HepG2 (cell line): ENCODE measurements around the gene C7orf57. TPM values are rescaled to one million over a fixed set of nuclear protein-coding genes. Genes with fewer than 3 reads are reported as not detected.

Experiments used
- ATAC-seq: fragments of 200-7000 bp; cut with Tn5 transposase; 3 replicates; pipeline ENCODE4 v1.9.1; 2020; ENCODE audit warnings: mild to moderate bottlenecking, moderate library complexity
- BruUV-seq: library from RNA; stranded (reverse); fragments of 400-500 nt; replicated peaks from 2 replicates; lab custom pipeline; 2021; lab: Mats Ljungman, UMichigan
- CTCF ChIA-PET: fragments of 300-600 bp; formaldehyde crosslinking; extraction: SDS; loops from one replicate; lab custom pipeline; 2021; ENCODE audit warnings: low total read pairs, inconsistent platforms, low intra/inter-chr PET ratio; lab: Yijun Ruan, JAX
- POLR2A ChIA-PET: fragments of 350-600 bp; sonication (Branson Sonifier 250); formaldehyde crosslinking; loops from one replicate; lab custom pipeline; 2020; ENCODE audit warnings: antibody characterized with exemption, inconsistent platforms; lab: Yijun Ruan, JAX
- DNase-seq: peaks from one replicate; pipeline ENCODE4 v3.0.0-alpha.2; 2015; ENCODE audit warnings: low spot score
- FAIRE-seq: peaks from 3 replicates; lab custom pipeline; 2011; peaks lifted over from hg19 to GRCh38; lab: Jason Lieb, UNC
- H2AFZ ChIP-seq: one replicate; pipeline ENCODE4 v1.6.1; 2011; ENCODE audit warnings: low read length, inconsistent platforms
- H3K27ac ChIP-seq: fragments of 300-600 bp; 3 replicates; pipeline ENCODE4 v1.8.0; 2011; ENCODE audit warnings: mixed run types, mild to moderate bottlenecking, mixed read lengths, low read length, inconsistent platforms; ENCODE audit not compliant: insufficient read depth; ENCODE audit errors: extremely low read length
- H3K27me3 ChIP-seq, 2 experiments: fragments of 200-600 bp in 1 of 2; 2 replicates in 1 of 2; 3 replicates in 1 of 2; pipeline versions ENCODE4 v1.6.0 to v1.8.0; 2011; ENCODE audit warnings: low read length in 2 of 2, mild to moderate bottlenecking in 2 of 2, moderate library complexity in 2 of 2, inconsistent platforms in 1 of 2; ENCODE audit not compliant: insufficient read depth in 2 of 2, control insufficient read depth in 1 of 2
- H3K36me3 ChIP-seq, 2 experiments: fragments of 200-600 bp in 1 of 2; replicated peaks in 1 of 2; 2 replicates in 1 of 2; 3 replicates in 1 of 2; pipeline versions ENCODE4 v1.5.1 to v1.8.0; 2011; ENCODE audit warnings: low read length in 2 of 2, inconsistent platforms in 1 of 2; ENCODE audit not compliant: insufficient read depth in 2 of 2, control insufficient read depth in 1 of 2
- H3K4me1 ChIP-seq: 2 replicates; pipeline ENCODE4 v1.5.1; 2012; ENCODE audit warnings: low read length, inconsistent platforms; ENCODE audit not compliant: insufficient read depth
- H3K4me2 ChIP-seq: 2 replicates; pipeline ENCODE4 v1.6.0; 2011; ENCODE audit warnings: low read depth, low read length, inconsistent platforms
- H3K4me3 ChIP-seq, 3 experiments: fragments of 200-600 bp in 1 of 3; sonication (generic), shearing (Covaris generic) in 1 of 3; replicated peaks in 1 of 3; 2 replicates each; pipeline ENCODE4 v1.5.1; 2011 to 2016; ENCODE audit warnings: low read length in 3 of 3, inconsistent platforms in 2 of 3, low read depth in 2 of 3, mild to moderate bottlenecking in 2 of 3, control low read depth in 1 of 3, mixed read lengths in 1 of 3; ENCODE audit not compliant: insufficient read depth in 1 of 3
- H3K79me2 ChIP-seq: one replicate; pipeline ENCODE4 v1.6.1; 2011; ENCODE audit warnings: low read length, inconsistent platforms; ENCODE audit not compliant: insufficient read depth
- H3K9ac ChIP-seq: 2 replicates; pipeline ENCODE4 v1.6.0; 2011; ENCODE audit warnings: mild to moderate bottlenecking, low read depth, low read length, inconsistent platforms; ENCODE audit not compliant: insufficient read depth
- H3K9me3 ChIP-seq: 2 replicates; pipeline ENCODE4 v1.5.1; 2012; ENCODE audit warnings: mild to moderate bottlenecking, low read length
- H4K20me1 ChIP-seq: 2 replicates; pipeline ENCODE4 v1.6.0; 2011; ENCODE audit warnings: inconsistent platforms, mild to moderate bottlenecking, low read length, moderate library complexity; ENCODE audit not compliant: insufficient read depth
- ARNT ChIP-seq: fragments of 450-650 bp; IDR thresholded peaks from 2 replicates; pipeline ENCODE4 v1.6.1; 2017
- ARNT2 ChIP-seq: sonication (generic); formaldehyde crosslinking; IDR thresholded peaks from 2 replicates; pipeline ENCODE4 v1.8.0; 2022; ENCODE audit warnings: mild to moderate bottlenecking, low read depth, missing genetic modification reagents, moderate library complexity
- CBX2 ChIP-seq, 2 experiments: fragments of 200-600 bp in 1 of 2; sonication (generic); formaldehyde crosslinking in 1 of 2; IDR thresholded peaks; 2 replicates each; pipeline versions ENCODE4 v1.7.0 to v1.8.1; 2018 to 2022; ENCODE audit warnings: low read depth in 2 of 2, low read length in 1 of 2, mild to moderate bottlenecking in 1 of 2, missing genetic modification reagents in 1 of 2
- EEA1 ChIP-seq: sonication (generic); formaldehyde crosslinking; IDR thresholded peaks from 2 replicates; pipeline ENCODE4 v1.5.1; 2020; ENCODE audit warnings: mild to moderate bottlenecking, missing genetic modification reagents, borderline replicate concordance
- FOXK2 ChIP-seq: fragments of 450-650 bp; IDR thresholded peaks from 2 replicates; pipeline ENCODE4 v1.6.1; 2016
- MXD4 ChIP-seq: IDR thresholded peaks from 2 replicates; pipeline ENCODE4 v1.6.1; 2016; ENCODE audit warnings: mild to moderate bottlenecking, missing biosample characterization, missing genetic modification reagents
- NCOA1 ChIP-seq: sonication (generic); formaldehyde crosslinking; IDR thresholded peaks from 2 replicates; pipeline ENCODE4 v1.9.0; 2021; ENCODE audit warnings: missing genetic modification reagents
- PAF1 ChIP-seq: IDR thresholded peaks from 2 replicates; pipeline ENCODE4 v1.6.1; 2016; ENCODE audit warnings: missing genetic modification reagents, missing compliant biosample characterization
- POLR2A ChIP-seq, 2 experiments: IDR thresholded peaks; 2 replicates each; pipeline ENCODE4 v1.6.1; 2011; ENCODE audit warnings: low read depth in 2 of 2, low read length in 2 of 2, mild to moderate bottlenecking in 1 of 2, moderate library complexity in 1 of 2; ENCODE audit not compliant: insufficient read depth in 1 of 2
- RXRA ChIP-seq: sonication (generic); formaldehyde crosslinking; IDR thresholded peaks from 2 replicates; pipeline ENCODE4 v1.5.1; 2020; ENCODE audit warnings: missing genetic modification reagents
- SIX1 ChIP-seq: sonication (generic); formaldehyde crosslinking; IDR thresholded peaks from 2 replicates; pipeline ENCODE4 v1.4.0; 2020; ENCODE audit warnings: missing genetic modification reagents, borderline replicate concordance
- SPEN ChIP-seq: sonication (generic); formaldehyde crosslinking; IDR thresholded peaks from 2 replicates; pipeline ENCODE4 v1.5.1; 2020; ENCODE audit warnings: low read depth, mild to moderate bottlenecking, missing genetic modification reagents
- ZNF670 ChIP-seq: sonication (generic); formaldehyde crosslinking; IDR thresholded peaks from 2 replicates; pipeline ENCODE4 v1.8.0; 2022; ENCODE audit warnings: mild to moderate bottlenecking, missing genetic modification reagents, borderline replicate concordance
- ZNF816 ChIP-seq: sonication (generic); formaldehyde crosslinking; IDR thresholded peaks from 2 replicates; pipeline ENCODE4 v1.8.0; 2022; ENCODE audit warnings: missing genetic modification reagents, mild to moderate bottlenecking, borderline replicate concordance
- ZSCAN12 ChIP-seq: sonication (generic); formaldehyde crosslinking; IDR thresholded peaks from 2 replicates; pipeline ENCODE4 v1.9.0; 2021; ENCODE audit warnings: mild to moderate bottlenecking, missing genetic modification reagents
- ZSCAN30 ChIP-seq: sonication (generic); formaldehyde crosslinking; IDR thresholded peaks from 2 replicates; pipeline ENCODE4 v1.5.0; 2020; ENCODE audit warnings: mild to moderate bottlenecking, missing genetic modification reagents
- WGBS: methylation state at CpG from one replicate; pipeline ENCODE4 v1.1.6; 2017; ENCODE audit warnings: low lambda C conversion rate; 5-methylcytosine and 5-hydroxymethylcytosine counted together
- in situ Hi-C: cut with HindIII; loops from 2 replicates; pipeline ENCODE4 v1.10.0; 2017; ENCODE audit warnings: low pct_unique_long_range_greater_than_20kb; ENCODE audit not compliant: extremely low pct_ligation_motif_present
- intact Hi-C: fragments of 100-400 bp; cut with micrococcal nuclease; formaldehyde crosslinking; loops from one replicate; pipeline ENCODE4 v1.10.0; 2022; ENCODE audit not compliant: unreplicated experiment
- polyA plus RNA-seq, 8 experiments: library from polyadenylated mRNA; depleted of rRNA in 3 of 8; stranded (reverse) in 7 of 8; unstranded in 1 of 8; fragments of >200 nt; fragmentation: Illumina TruSeq in 4 of 8; extraction: Trizol in 4 of 8; gene quantifications; 2 replicates each; pipeline versions ENCODE4 v1.2.1 to v1.2.3, GENCODE V29; 2011 to 2016; ENCODE audit warnings: low read depth in 4 of 8, missing spikeins in 1 of 8, mixed read lengths in 1 of 8; ENCODE audit not compliant: insufficient read depth in 1 of 8
- total RNA-seq, 5 experiments: library from RNA; depleted of rRNA; stranded (reverse); fragments of >200 nt; fragmentation: Illumina TruSeq; extraction: Trizol; gene quantifications; 2 replicates each; pipeline ENCODE4 v1.2.3, GENCODE V29; 2016; ENCODE audit warnings: low read depth in 1 of 5
- TF ChIP-seq, protein P1 (sequence below): sonication (generic); formaldehyde crosslinking; IDR thresholded peaks from 2 replicates; pipeline ENCODE4 v1.8.0; 2022; ENCODE audit warnings: mild to moderate bottlenecking, missing genetic modification reagents; ENCODE audit not compliant: insufficient replicate concordance
- TF ChIP-seq, protein P2 (sequence below): fragments of 450-650 bp; IDR thresholded peaks from 2 replicates; pipeline ENCODE4 v1.6.1; 2016
- TF ChIP-seq, protein P3 (sequence below): sonication (generic); formaldehyde crosslinking; IDR thresholded peaks from 2 replicates; pipeline ENCODE4 v1.5.0; 2020; ENCODE audit warnings: mild to moderate bottlenecking, missing genetic modification reagents

The C7orf57 gene
- total and polyA plus RNA-seq, 2 of the 13 experiments (the other 11 are each of a cell fraction or from before 2014, with no cell fraction given): not detected

DNA sequence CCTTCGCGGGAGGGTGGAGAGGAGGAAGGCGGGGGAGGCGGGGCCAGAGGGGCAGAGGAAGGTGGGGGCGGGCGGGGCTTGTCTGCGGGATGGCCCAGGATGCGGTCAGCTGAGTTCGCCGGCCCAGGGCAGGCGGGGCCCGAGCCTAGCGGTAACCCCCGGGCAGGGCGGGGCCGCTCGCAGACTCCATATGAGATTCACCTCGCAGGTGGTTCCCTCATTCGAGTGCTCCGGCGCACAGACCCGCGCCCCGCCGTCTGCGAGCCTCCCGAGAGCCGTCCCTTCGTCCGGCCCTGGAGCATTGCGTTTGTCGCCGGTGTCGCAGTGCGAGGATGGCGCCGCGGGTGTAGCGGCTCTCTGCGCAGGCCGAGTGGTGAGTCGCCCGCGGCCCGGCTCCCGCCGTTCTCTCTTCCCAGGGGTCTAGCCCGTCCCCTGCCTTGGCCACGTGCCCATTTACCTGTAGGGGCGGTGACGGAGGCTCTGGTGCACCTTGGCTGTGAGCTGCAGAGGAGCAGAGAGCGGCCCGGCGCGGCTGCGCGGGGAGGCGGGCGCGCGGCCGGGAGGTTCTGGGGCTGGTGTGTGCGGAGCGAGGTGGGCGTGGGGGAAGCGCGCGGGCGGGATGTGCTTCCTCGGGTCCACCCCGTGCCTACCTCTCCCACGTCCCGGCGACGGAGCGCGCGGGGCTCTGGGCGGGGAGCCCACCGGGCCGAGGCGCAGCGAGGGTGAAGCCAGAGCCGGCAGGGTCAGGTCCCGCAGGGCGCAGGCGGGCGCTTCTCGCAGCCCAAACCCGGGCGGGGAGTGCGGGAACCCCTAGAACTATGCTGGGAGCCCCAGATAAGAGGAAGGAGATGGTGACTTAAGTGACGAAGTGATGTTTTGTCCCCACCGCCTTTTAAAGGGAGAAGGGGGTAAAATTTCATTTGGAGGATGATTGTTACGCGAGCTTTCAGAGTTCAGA is 54.0 kb downstream of the C7orf57 start, which contains the start of gene UPP1:
Gene UPP1, plus strand, starts transcription at position 220 of the 958 bp plus-strand sequence. CDS start 5,519 bp downstream, outside the sequence.
- Histone ChIP-seq H3K79me2 (no peaks in the 10 kb centered on the region), H3K36me3 (peaks cover 3 to 8% of the 10 kb centered on the region in 2 experiments; a peak in 1 of 5 replicates), H3K4me2 (peak within 1 kb of the TSS; percentile 81), H3K27ac (peak within 1 kb of the TSS; percentile 90), H3K4me1 (peaks cover 51% of the 10 kb centered on the region), H3K9ac (peak within 1 kb of the TSS; percentile 79), H3K27me3 (no peaks in the 10 kb centered on the region), H3K9me3 (no peaks in the 10 kb centered on the region), H2AFZ (no peak within 1 kb of the TSS), H4K20me1 (no peaks in the 10 kb centered on the region), H3K4me3 (peak within 1 kb of the TSS; percentile 81 to 87 (median 86))
- no TSS peak for BruUV-seq
- in situ Hi-C loops (no loop called here), intact Hi-C loops (loop anchor here (2.0 to 5.0 kb wide), 4 partner anchors 51 to 99 kb away; partner anchors contain the start of gene C7orf57)
- CTCF ChIA-PET: no interaction called here
- POLR2A ChIA-PET: interaction anchor here (0.9 to 3.4 kb wide), 13 partner anchors 12 to 355 kb away, joined by 3 to 34 read pairs (median 6); no protein-coding TSS in a partner anchor
- DNase-seq: no peak
- 48% methylated on average over 15 of the region's 96 CpGs for WGBS
- FAIRE-seq: no peak
- peak; percentile 84 for ATAC-seq
- TF ChIP-seq ARNT: no peak
- TF ChIP-seq SPEN (CRISPR knock-in tag): peak; percentile 64; the same call in 1 of the 2 replicates
- TF ChIP-seq, protein P1, sequence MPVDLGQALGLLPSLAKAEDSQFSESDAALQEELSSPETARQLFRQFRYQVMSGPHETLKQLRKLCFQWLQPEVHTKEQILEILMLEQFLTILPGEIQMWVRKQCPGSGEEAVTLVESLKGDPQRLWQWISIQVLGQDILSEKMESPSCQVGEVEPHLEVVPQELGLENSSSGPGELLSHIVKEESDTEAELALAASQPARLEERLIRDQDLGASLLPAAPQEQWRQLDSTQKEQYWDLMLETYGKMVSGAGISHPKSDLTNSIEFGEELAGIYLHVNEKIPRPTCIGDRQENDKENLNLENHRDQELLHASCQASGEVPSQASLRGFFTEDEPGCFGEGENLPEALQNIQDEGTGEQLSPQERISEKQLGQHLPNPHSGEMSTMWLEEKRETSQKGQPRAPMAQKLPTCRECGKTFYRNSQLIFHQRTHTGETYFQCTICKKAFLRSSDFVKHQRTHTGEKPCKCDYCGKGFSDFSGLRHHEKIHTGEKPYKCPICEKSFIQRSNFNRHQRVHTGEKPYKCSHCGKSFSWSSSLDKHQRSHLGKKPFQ: peak; percentile 72
- TF ChIP-seq POLR2A (IDR thresholded peaks at IDR 0.05; ENCODE audit: insufficient read depth in 1 of 2, low read depth in 2 of 2, low read length in 2 of 2): peak in 1 of 2 experiments; percentile 26; a peak in 1 of 4 replicates
- no peak for TF ChIP-seq CBX2 (IDR thresholded peaks at IDR 0.05; ENCODE audit: low read depth, low read length)
- no peak for TF ChIP-seq CBX2 (CRISPR knock-in tag; IDR thresholded peaks at IDR 0.05; ENCODE audit: low read depth)
- TF ChIP-seq ZSCAN30 (CRISPR knock-in tag): no peak
- peak; percentile 62; the same call in 1 of the 2 replicates for TF ChIP-seq ARNT2 (CRISPR knock-in tag)
- no peak for TF ChIP-seq RXRA (CRISPR knock-in tag)
- TF ChIP-seq FOXK2: no peak
- TF ChIP-seq PAF1: no peak
- TF ChIP-seq ZNF816 (CRISPR knock-in tag): no peak; the same call in 1 of the 2 replicates
- TF ChIP-seq, protein P2, sequence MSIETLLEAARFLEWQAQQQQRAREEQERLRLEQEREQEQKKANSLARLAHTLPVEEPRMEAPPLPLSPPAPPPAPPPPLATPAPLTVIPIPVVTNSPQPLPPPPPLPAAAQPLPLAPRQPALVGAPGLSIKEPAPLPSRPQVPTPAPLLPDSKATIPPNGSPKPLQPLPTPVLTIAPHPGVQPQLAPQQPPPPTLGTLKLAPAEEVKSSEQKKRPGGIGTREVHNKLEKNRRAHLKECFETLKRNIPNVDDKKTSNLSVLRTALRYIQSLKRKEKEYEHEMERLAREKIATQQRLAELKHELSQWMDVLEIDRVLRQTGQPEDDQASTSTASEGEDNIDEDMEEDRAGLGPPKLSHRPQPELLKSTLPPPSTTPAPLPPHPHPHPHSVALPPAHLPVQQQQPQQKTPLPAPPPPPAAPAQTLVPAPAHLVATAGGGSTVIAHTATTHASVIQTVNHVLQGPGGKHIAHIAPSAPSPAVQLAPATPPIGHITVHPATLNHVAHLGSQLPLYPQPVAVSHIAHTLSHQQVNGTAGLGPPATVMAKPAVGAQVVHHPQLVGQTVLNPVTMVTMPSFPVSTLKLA: no peak
- no peak for TF ChIP-seq ZSCAN12
- no peak for TF ChIP-seq NCOA1 (CRISPR knock-in tag)
- peak; percentile 82; the same call in 1 of the 2 replicates for TF ChIP-seq EEA1 (CRISPR knock-in tag)
- TF ChIP-seq, protein P3, sequence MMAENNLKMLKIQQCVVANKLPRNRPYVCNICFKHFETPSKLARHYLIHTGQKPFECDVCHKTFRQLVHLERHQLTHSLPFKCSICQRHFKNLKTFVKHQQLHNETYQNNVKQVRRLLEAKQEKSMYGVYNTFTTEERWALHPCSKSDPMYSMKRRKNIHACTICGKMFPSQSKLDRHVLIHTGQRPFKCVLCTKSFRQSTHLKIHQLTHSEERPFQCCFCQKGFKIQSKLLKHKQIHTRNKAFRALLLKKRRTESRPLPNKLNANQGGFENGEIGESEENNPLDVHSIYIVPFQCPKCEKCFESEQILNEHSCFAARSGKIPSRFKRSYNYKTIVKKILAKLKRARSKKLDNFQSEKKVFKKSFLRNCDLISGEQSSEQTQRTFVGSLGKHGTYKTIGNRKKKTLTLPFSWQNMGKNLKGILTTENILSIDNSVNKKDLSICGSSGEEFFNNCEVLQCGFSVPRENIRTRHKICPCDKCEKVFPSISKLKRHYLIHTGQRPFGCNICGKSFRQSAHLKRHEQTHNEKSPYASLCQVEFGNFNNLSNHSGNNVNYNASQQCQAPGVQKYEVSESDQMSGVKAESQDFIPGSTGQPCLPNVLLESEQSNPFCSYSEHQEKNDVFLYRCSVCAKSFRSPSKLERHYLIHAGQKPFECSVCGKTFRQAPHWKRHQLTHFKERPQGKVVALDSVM (CRISPR knock-in tag): no peak
- TF ChIP-seq SIX1 (CRISPR knock-in tag): no peak
- TF ChIP-seq ZNF670: no peak
- TF ChIP-seq MXD4 (CRISPR knock-in tag): peak; percentile 5; the same call in 1 of the 2 replicates
